GM23248 (cell line): ENCODE results near the gene TTLL8. TPM values are rescaled to one million over a fixed set of nuclear protein-coding genes. Genes with fewer than 3 reads are reported as not detected.

Experiments
- DNase-seq: peaks from one replicate; pipeline ENCODE4 v3.0.0-alpha.2; 2015
- H2AFZ ChIP-seq: fragments of 200-600 bp; sonication (generic); 2 replicates; pipeline ENCODE4 v1.6.1; 2016; ENCODE audit warnings: antibody characterized with exemption
- H3F3A ChIP-seq: fragments of 200-600 bp; sonication (generic); 2 replicates; pipeline ENCODE4 v1.6.1; 2016; ENCODE audit warnings: mild to moderate bottlenecking, antibody characterized with exemption, mixed run types; ENCODE audit not compliant: insufficient read depth
- H3K27ac ChIP-seq: fragments of 200-600 bp; sonication (generic); 2 replicates; pipeline ENCODE4 v1.5.1; 2016; ENCODE audit warnings: mild to moderate bottlenecking
- H3K27me3 ChIP-seq: fragments of 200-600 bp; sonication (generic); replicated peaks from 2 replicates; pipeline ENCODE4 v1.6.1; 2016; ENCODE audit warnings: mild to moderate bottlenecking; ENCODE audit not compliant: insufficient read depth
- H3K36me3 ChIP-seq: fragments of 200-600 bp; sonication (generic); 2 replicates; pipeline ENCODE4 v1.6.1; 2016; ENCODE audit warnings: low read depth, mild to moderate bottlenecking
- H3K4me1 ChIP-seq: fragments of 200-600 bp; sonication (generic); 2 replicates; pipeline ENCODE4 v1.6.1; 2016; ENCODE audit warnings: mild to moderate bottlenecking; ENCODE audit not compliant: insufficient read depth
- H3K4me2 ChIP-seq: fragments of 200-600 bp; sonication (generic); one replicate; pipeline ENCODE4 v1.6.1; 2016; ENCODE audit warnings: mild to moderate bottlenecking; ENCODE audit not compliant: unreplicated experiment
- H3K4me3 ChIP-seq: fragments of 200-600 bp; sonication (generic); 2 replicates; pipeline ENCODE4 v1.5.1; 2016; ENCODE audit warnings: mild to moderate bottlenecking
- H3K79me2 ChIP-seq: fragments of 200-600 bp; sonication (generic); 2 replicates; pipeline ENCODE4 v1.6.1; 2016; ENCODE audit warnings: mild to moderate bottlenecking; ENCODE audit not compliant: insufficient read depth
- H3K9ac ChIP-seq: fragments of 200-600 bp; sonication (generic); 2 replicates; pipeline ENCODE4 v1.6.1; 2016; ENCODE audit warnings: mild to moderate bottlenecking
- H3K9me2 ChIP-seq: fragments of 200-600 bp; sonication (generic); 2 replicates; pipeline ENCODE4 v1.6.1; 2016; ENCODE audit warnings: mixed run types, mild to moderate bottlenecking, moderate library complexity; ENCODE audit not compliant: insufficient read depth
- H3K9me3 ChIP-seq: fragments of 200-600 bp; sonication (generic); one replicate; pipeline ENCODE4 v1.6.1; 2017; ENCODE audit warnings: low read depth
- H4K20me1 ChIP-seq: fragments of 200-600 bp; sonication (generic); 2 replicates; pipeline ENCODE4 v1.6.0; 2016; ENCODE audit not compliant: insufficient read depth
- EZH2 ChIP-seq: fragments of 200-600 bp; sonication (generic); IDR thresholded peaks from 2 replicates; pipeline ENCODE4 v1.6.1; 2018; ENCODE audit warnings: antibody characterized with exemption, mild to moderate bottlenecking; ENCODE audit not compliant: insufficient read depth, poor library complexity, severe bottlenecking
- EZH2phosphoT487 ChIP-seq: fragments of 200-600 bp; sonication (generic); IDR thresholded peaks from 2 replicates; pipeline ENCODE4 v1.6.1; 2018; ENCODE audit warnings: antibody characterized with exemption, moderate library complexity, mild to moderate bottlenecking, low read depth; ENCODE audit not compliant: insufficient read depth
- WGBS, 2 experiments: methylation state at CpG; one replicate each; pipeline ENCODE4 v1.1.6; 2015 to 2017; ENCODE audit warnings: low lambda C conversion rate in 2 of 2, low coverage in 1 of 2; ENCODE audit errors: missing lambda C conversion rate in 2 of 2; 5-methylcytosine and 5-hydroxymethylcytosine counted together
- in situ Hi-C: fragments of 300-500 bp; cut with MboI; formaldehyde crosslinking; loops from 2 replicates; pipeline ENCODE4 v1.15.0; 2020
- polyA plus RNA-seq: library from polyadenylated mRNA; unstranded; fragments of >200 nt; fragmentation: Nextera tagmentation; extraction: Ambion mirVana; gene quantifications from 2 replicates; pipeline ENCODE4 v1.2.1, GENCODE V29; 2016
- total RNA-seq: library from RNA; depleted of rRNA; stranded (reverse); fragments of >200 nt; shearing (Covaris generic); gene quantifications from 2 replicates; pipeline ENCODE4 v1.2.3, GENCODE V29; 2014

Gene TTLL8
- total and polyA plus RNA-seq, 2 experiments from 2014 or later: not detected

DNA sequence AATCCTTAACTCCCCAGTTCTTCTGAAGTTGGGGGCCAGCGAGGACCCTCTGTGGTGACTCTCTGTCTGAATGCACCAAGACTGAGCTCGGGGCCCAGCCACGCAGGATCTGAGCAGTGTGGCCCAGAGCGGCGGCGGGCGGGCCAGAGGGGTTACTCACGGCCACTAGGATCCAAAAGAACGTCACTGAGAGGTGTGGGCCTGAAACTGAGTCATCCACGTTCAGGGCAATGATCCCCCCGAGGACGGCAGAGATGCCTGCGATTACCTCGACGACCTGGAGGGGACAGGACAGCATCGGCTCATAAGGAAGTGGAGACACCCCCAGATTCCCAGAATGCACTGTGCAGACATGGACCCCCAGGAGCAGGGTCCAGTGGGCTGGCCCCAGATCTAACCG is 16.0 kb upstream of the TTLL8 start:
- 52 to 56% methylated on average over 16 to 17 of the region's 17 CpGs for whole genome bisulfite sequencing, 2 experiments
- Histone ChIP-seq H3K4me1 (no peaks in the 10 kb centered on the region), H3K9me2 (no peaks in the 10 kb centered on the region), H3K79me2 (no peaks in the 10 kb centered on the region), H4K20me1 (no peaks in the 10 kb centered on the region), H3K9me3 (no peaks in the 10 kb centered on the region), H3K9ac (no peak overlapping the region), H3K36me3 (no peaks in the 10 kb centered on the region), H3F3A (no peaks in the 10 kb centered on the region), H2AFZ (no peak overlapping the region), H3K4me3 (no peak overlapping the region), H3K27ac (no peak overlapping the region), H3K4me2 (no peak overlapping the region), H3K27me3 (no peaks in the 10 kb centered on the region)
- TF ChIP-seq EZH2: no peak
- no peak for TF ChIP-seq EZH2phosphoT487
- in situ Hi-C loops: no loop called here
- peak; percentile 33 for DNase-seq

GRCh38 chr22:50072714-50073538 is 14.8 kb upstream of the TTLL8 start:
- Histone ChIP-seq H3K79me2 (no peaks in the 10 kb centered on the region), H3K4me1 (no peaks in the 10 kb centered on the region), H3K4me2 (no peak overlapping the region), H3K9me2 (no peaks in the 10 kb centered on the region), H3K27ac (no peak overlapping the region), H3K27me3 (no peaks in the 10 kb centered on the region), H3K9me3 (no peaks in the 10 kb centered on the region), H4K20me1 (no peaks in the 10 kb centered on the region), H3K9ac (no peak overlapping the region), H3K36me3 (no peaks in the 10 kb centered on the region), H3F3A (no peaks in the 10 kb centered on the region), H2AFZ (no peak overlapping the region), H3K4me3 (no peak overlapping the region)
- no peak for DNase-seq
- WGBS, 2 experiments: 71 to 76% methylated on average over 18 to 28 of the region's 28 CpGs
- TF ChIP-seq EZH2phosphoT487: no peak
- in situ Hi-C loops: no loop called here

- no peak for DNase-seq
- Histone ChIP-seq H3F3A (no peaks in the 10 kb centered on the region), H3K79me2 (no peaks in the 10 kb centered on the region), H2AFZ (no peak overlapping the region), H3K4me3 (no peak overlapping the region), H4K20me1 (no peaks in the 10 kb centered on the region), H3K27ac (no peak overlapping the region), H3K27me3 (no peaks in the 10 kb centered on the region), H3K9ac (no peak overlapping the region), H3K9me3 (no peaks in the 10 kb centered on the region), H3K36me3 (no peaks in the 10 kb centered on the region), H3K4me1 (no peaks in the 10 kb centered on the region), H3K4me2 (no peak overlapping the region), H3K9me2 (no peaks in the 10 kb centered on the region)
- WGBS, 2 experiments: 77 to 78% methylated on average over 9 of the region's 9 CpGs
- in situ Hi-C loops: no loop called here
- no peak for TF ChIP-seq EZH2
- no peak for TF ChIP-seq EZH2phosphoT487
Measured at GRCh38 chr22:50072167-50072555, 14.1 kb upstream of the TTLL8 start.

DNA sequence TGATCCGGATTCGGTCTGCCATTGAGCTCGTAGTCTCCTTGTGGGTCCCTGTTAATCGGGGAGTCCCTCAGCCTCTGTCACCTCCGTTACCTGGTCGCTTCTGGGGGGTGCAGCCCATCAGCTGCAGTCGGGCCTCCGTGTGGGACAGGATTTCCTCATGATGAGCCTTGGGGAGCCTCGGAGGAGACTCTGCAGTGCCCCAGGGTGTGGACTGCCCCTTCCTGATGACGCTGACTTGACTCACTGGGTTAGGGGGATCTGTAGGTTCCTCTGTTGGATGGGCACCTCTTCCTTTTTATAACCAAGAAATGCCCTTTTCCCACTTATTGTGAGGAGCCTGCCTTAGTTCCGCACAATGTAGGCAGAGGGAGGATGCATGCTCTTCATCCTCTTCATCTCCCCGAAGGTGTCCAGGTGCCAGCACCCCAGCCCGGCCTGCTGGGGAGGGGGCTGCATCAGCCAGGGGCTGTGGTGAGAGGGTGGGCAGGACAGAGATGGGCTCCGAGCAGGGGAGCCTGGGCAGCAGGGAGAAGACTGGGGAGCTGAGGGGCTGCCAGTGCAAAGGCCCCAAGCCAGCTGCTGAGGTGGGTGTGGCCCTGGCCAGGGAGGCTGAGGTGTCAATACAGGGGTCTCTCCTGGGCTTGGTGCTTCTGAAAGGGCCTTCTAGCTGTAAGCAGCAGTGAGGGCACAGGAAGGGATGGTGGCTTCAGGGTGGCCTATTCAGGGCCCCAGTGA is 13.5 kb upstream of the TTLL8 start:
- Histone ChIP-seq H4K20me1 (no peaks in the 10 kb centered on the region), H3K4me3 (no peak overlapping the region), H3K4me1 (no peaks in the 10 kb centered on the region), H3K4me2 (no peak overlapping the region), H3F3A (no peaks in the 10 kb centered on the region), H3K79me2 (no peaks in the 10 kb centered on the region), H3K27ac (no peak overlapping the region), H3K9ac (no peak overlapping the region), H2AFZ (no peak overlapping the region), H3K9me2 (no peaks in the 10 kb centered on the region), H3K36me3 (no peaks in the 10 kb centered on the region), H3K9me3 (no peaks in the 10 kb centered on the region), H3K27me3 (no peaks in the 10 kb centered on the region)
- no peak for DNase-seq
- 68 to 72% methylated on average over 13 to 14 of the region's 14 CpGs for WGBS, 2 experiments
- TF ChIP-seq EZH2: no peak
- no peak for TF ChIP-seq EZH2phosphoT487
- in situ Hi-C loops: no loop called here
